Neural crest cell (in vitro differentiated cells): Measurements from ENCODE around the gene MAST4. TPM values are rescaled to one million over a fixed set of nuclear protein-coding genes. Genes with fewer than 3 reads are reported as not detected.
"Not testable (repeated sequence)": the region's sequence is repeated elsewhere in the genome, so short reads cannot be mapped to it uniquely, and the experiment has no call there.

Source experiments
- DNase-seq: peaks from one replicate; pipeline ENCODE4 v3.0.0; 2021; ENCODE audit warnings: low read depth, mixed read lengths, low spot score
- H3K27ac Mint-ChIP-seq: one replicate; pipeline ENCODE4 v1.8.0; 2021; ENCODE audit warnings: mild to moderate bottlenecking, mixed read lengths; ENCODE audit not compliant: unreplicated experiment
- H3K27me3 Mint-ChIP-seq: 2 replicates; pipeline ENCODE4 v1.8.0; 2021; ENCODE audit warnings: low read depth, mild to moderate bottlenecking, mixed read lengths
- H3K36me3 Mint-ChIP-seq: 2 replicates; pipeline ENCODE4 v1.8.0; 2021; ENCODE audit warnings: low read depth, mild to moderate bottlenecking, mixed read lengths
- H3K4me1 Mint-ChIP-seq: 2 replicates; pipeline ENCODE4 v1.8.0; 2021; ENCODE audit warnings: mixed read lengths
- H3K4me3 Mint-ChIP-seq: one replicate; pipeline ENCODE4 v1.8.0; 2021; ENCODE audit warnings: mild to moderate bottlenecking, mixed read lengths
- H3K9me3 Mint-ChIP-seq: 2 replicates; pipeline ENCODE4 v1.8.0; 2021; ENCODE audit warnings: mixed read lengths
- total RNA-seq: library from RNA; stranded (reverse); gene quantifications from 2 replicates; pipeline ENCODE4 v1.2.1, GENCODE V29; 2021
- TF ChIP-seq, protein P1 (sequence below): fragments of 200-600 bp; sonication (generic); conservative IDR thresholded peaks from 2 replicates; pipeline ENCODE4 v1.5.0; 2021; ENCODE audit warnings: antibody characterized with exemption, mild to moderate bottlenecking

The MAST4 gene
- total RNA-seq, 1 donor from 2014 or later: 7.3 TPM

DNA sequence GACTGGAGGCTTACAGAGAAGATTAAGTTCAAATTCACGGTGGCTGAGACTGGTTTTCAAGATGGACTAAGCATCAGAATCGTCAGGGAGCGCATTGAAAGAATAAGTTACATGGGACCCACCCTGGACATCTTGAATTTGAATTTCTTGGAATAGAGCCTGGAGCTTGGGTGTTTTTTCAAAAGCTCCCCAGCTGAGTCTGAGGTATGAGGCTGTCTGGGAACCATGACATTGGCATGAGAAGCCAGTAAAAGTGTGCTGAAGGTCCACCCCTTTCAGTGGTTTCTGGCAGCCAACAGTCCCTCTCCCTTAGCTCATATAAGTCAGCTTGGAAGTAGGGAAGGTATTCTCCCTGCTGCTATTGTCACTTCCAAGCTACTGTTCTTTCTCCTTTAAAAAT lies 97.8 kb downstream of the MAST4 start:
- no peak overlapping the region for H3K27ac Mint-ChIP-seq
- TF ChIP-seq, protein P1, sequence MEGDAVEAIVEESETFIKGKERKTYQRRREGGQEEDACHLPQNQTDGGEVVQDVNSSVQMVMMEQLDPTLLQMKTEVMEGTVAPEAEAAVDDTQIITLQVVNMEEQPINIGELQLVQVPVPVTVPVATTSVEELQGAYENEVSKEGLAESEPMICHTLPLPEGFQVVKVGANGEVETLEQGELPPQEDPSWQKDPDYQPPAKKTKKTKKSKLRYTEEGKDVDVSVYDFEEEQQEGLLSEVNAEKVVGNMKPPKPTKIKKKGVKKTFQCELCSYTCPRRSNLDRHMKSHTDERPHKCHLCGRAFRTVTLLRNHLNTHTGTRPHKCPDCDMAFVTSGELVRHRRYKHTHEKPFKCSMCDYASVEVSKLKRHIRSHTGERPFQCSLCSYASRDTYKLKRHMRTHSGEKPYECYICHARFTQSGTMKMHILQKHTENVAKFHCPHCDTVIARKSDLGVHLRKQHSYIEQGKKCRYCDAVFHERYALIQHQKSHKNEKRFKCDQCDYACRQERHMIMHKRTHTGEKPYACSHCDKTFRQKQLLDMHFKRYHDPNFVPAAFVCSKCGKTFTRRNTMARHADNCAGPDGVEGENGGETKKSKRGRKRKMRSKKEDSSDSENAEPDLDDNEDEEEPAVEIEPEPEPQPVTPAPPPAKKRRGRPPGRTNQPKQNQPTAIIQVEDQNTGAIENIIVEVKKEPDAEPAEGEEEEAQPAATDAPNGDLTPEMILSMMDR: no peak
- DNase-seq: no peak
- no peaks in the 10 kb centered on the region for H3K27me3 Mint-ChIP-seq
- no peaks in the 10 kb centered on the region for H3K9me3 Mint-ChIP-seq
- H3K4me3 Mint-ChIP-seq: no peak overlapping the region
- H3K36me3 Mint-ChIP-seq: no peaks in the 10 kb centered on the region
- no peaks in the 10 kb centered on the region for H3K4me1 Mint-ChIP-seq

DNA sequence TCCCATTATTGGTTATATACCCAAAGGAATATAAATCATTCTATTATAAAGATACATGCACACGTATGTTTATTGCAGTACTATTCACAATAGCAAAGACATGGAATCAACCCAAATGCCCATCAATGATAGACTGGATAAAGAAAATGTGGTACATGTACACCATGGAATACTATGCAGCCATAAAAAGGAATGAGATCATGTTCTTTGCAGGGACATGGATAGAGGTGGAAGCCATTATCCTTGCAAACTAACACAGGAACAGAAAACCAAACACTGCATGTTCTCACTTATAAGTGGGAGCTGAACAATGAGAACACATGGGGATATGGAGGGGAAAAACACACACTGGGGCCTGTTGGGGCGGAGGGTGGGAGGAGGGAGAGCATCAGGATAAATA lies 99.6 kb downstream of the MAST4 start:
- not testable (repeated sequence) for H3K9me3 Mint-ChIP-seq, H3K27me3 Mint-ChIP-seq, H3K4me1 Mint-ChIP-seq, H3K27ac Mint-ChIP-seq, H3K4me3 Mint-ChIP-seq, DNase-seq, H3K36me3 Mint-ChIP-seq

DNA sequence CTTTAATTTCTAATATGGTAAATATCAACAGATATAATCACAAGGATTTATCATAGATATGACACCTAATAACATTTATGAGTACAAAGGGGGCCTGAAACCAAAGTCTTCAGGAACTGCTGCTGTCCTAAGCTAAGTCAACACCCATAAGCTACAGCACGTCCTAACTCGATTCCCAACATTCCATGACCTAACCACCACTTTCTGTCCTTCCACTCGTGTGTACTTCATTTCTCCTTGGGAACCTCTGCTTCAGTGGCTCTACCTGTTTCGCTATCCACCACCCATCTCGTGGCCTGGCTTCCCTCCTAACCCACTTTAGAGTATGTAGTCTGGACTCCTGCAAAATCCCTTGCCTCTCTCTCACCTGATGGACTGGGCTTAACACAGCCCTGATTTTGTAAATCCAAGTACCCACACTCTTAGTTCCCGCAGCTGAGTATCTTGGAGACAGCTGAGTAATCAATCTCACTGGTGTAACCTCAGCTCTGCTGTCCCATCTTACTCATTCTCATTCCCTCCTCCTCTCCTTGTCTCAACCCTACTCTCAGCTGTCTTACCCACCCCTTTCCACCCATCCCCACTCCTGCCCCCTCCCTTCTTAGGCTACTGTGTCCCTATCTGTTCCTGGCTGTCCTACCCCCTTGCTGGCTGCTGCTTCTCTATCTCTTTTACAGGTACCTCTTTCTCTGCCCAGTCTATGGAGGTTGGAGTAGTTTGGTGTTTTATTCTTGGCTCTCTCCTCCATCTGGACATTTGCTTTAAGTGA lies 101.8 kb downstream of the MAST4 start:
- TF ChIP-seq, protein P1: no peak
- Mint-ChIP-seq H3K4me3 (no peak overlapping the region), H3K27ac (no peak overlapping the region), H3K9me3 (no peaks in the 10 kb centered on the region), H3K27me3 (no peaks in the 10 kb centered on the region), H3K36me3 (no peaks in the 10 kb centered on the region), H3K4me1 (no peaks in the 10 kb centered on the region)
- DNase-seq: no peak

DNA sequence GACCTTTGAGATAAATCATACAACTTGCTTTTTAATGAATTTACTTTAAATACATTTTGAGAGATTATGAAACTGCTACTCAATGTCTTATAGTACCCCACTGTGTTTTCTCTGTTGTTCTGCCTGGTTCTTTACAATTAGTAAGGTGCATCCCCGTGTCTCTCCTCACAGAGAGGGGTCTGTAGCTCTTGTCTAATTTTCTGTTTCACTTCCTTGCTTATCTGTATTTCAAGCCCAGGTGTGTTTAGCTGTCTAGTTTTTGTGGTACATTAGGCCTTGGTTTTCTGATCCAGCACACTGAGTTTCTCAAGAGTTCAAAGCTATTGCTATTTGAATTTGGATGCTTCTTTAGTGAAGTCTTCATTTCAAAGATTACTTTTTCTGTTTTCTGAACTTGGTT lies 105.1 kb downstream of the MAST4 start:
- no peak overlapping the region for H3K27ac Mint-ChIP-seq
- H3K4me1 Mint-ChIP-seq: peaks cover 5% of the 10 kb centered on the region
- TF ChIP-seq, protein P1: no peak
- H3K9me3 Mint-ChIP-seq: no peaks in the 10 kb centered on the region
- no peaks in the 10 kb centered on the region for H3K36me3 Mint-ChIP-seq
- DNase-seq: no peak
- H3K27me3 Mint-ChIP-seq: no peaks in the 10 kb centered on the region
- H3K4me3 Mint-ChIP-seq: no peak overlapping the region

DNA sequence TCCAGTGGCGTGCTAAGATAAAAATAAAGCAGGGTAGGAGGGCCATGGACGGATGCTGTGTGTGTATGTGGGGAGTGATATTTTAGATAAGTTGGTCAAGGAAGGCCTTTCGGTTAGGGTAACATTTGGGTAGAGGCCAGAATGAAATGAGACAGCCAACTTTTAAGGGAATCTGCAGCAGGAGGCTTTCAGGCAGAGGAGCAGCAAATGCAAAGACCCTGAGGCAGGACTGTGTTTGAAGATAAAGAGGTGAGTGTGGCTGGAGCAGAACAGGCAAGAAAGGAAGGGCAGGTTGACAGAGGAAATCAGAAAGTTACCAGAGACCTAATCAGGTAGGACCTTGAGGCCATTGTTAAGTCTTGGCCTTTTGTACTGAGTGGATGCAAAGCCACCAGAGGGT lies 106.2 kb downstream of the MAST4 start:
- H3K9me3 Mint-ChIP-seq: no peaks in the 10 kb centered on the region
- H3K4me1 Mint-ChIP-seq: peaks cover 5% of the 10 kb centered on the region
- TF ChIP-seq, protein P1: no peak
- H3K4me3 Mint-ChIP-seq: no peak overlapping the region
- H3K36me3 Mint-ChIP-seq: no peaks in the 10 kb centered on the region
- H3K27ac Mint-ChIP-seq: no peak overlapping the region
- H3K27me3 Mint-ChIP-seq: no peaks in the 10 kb centered on the region
- DNase-seq: no peak

DNA sequence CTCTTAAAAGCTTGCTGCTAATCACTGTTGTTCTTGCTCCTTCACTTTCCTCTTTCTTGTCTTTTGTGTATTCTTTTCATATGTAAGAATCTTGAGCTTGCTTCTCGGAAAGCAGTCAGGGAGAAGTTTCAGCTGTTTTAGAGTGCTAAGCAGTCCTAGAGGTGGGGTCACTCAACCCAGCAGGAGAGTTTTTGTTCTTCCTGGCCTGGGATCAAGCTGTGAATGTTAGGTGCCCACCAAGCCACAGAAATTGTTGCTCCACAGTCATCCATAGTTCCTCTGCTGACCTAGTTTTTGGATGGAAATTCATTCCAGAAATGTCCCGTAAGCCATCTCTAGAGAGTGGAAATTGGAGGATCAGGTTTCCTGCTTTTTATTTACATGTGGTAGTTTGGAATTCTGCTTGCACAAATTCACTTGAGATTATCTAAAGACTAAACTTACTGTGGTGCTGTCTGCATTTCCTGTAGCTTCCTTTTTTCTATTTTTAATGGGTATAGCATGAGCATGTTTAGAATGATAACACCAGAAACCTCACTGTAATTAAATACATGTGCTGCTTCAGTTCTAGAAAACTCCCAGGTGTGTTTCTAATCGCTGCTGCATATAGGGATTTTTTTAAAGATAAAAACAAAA lies 108.7 kb downstream of the MAST4 start:
- no peaks in the 10 kb centered on the region for H3K9me3 Mint-ChIP-seq
- no peak overlapping the region for H3K27ac Mint-ChIP-seq
- DNase-seq: no peak
- no peak overlapping the region for H3K4me3 Mint-ChIP-seq
- H3K36me3 Mint-ChIP-seq: no peaks in the 10 kb centered on the region
- no peaks in the 10 kb centered on the region for H3K27me3 Mint-ChIP-seq
- H3K4me1 Mint-ChIP-seq: peaks cover 5% of the 10 kb centered on the region
- TF ChIP-seq, protein P1: no peak
